Prostate gland (tissue), 2 donors: ENCODE results near the gene PLCG1. TPM values are rescaled to one million over a fixed set of nuclear protein-coding genes. Genes with fewer than 3 reads are reported as not detected.

Experiments
- DNase-seq: peaks from one replicate; pipeline ENCODE4 v3.0.0-alpha.2; 2019; ENCODE audit warnings: low spot score
- H3K27ac ChIP-seq, 2 donors: fragments of 200-600 bp; sonication (generic); 2 replicates each; pipeline ENCODE4 v1.5.1; 2017 to 2019
- H3K27me3 ChIP-seq: fragments of 200-600 bp; sonication (generic); replicated peaks from 2 replicates; pipeline ENCODE4 v1.5.1; 2019; ENCODE audit not compliant: insufficient read depth
- H3K36me3 ChIP-seq, 2 donors: fragments of 200-600 bp; sonication (generic); 1 replicate in 1 of 2; 2 replicates in 1 of 2; pipeline versions ENCODE4 v1.5.1 to v1.8.1; 2017 to 2019
- H3K4me1 ChIP-seq: fragments of 200-600 bp; sonication (generic); replicated peaks from 2 replicates; pipeline ENCODE4 v1.5.1; 2019
- H3K4me3 ChIP-seq, 2 donors: fragments of 200-600 bp; sonication (generic); 2 replicates each; pipeline ENCODE4 v1.5.1; 2017 to 2019
- H3K9me3 ChIP-seq: fragments of 200-600 bp; sonication (generic); 2 replicates; pipeline ENCODE4 v1.5.1; 2017
- POLR2A ChIP-seq: fragments of 450-650 bp; IDR thresholded peaks from one replicate; pipeline ENCODE4 v1.6.1; 2016; ENCODE audit warnings: antibody characterized with exemption, mild to moderate bottlenecking
- POLR2AphosphoS5 ChIP-seq: sonication (generic); formaldehyde crosslinking; IDR thresholded peaks from one replicate; pipeline ENCODE4 v1.6.1; 2017; ENCODE audit warnings: antibody characterized with exemption
- WGBS: methylation state at CpG from one replicate; pipeline ENCODE4 v1.1.5; 2018; 5-methylcytosine and 5-hydroxymethylcytosine counted together
- intact Hi-C: fragments of 100-400 bp; cut with DNase I; formaldehyde crosslinking; loops from one replicate; pipeline ENCODE4 v1.14.2; 2022
- total RNA-seq, 2 donors: library from RNA; depleted of rRNA; stranded (reverse); fragments of >200 nt; gene quantifications; one replicate each; pipeline ENCODE4 v1.1.0, GENCODE V29; 2016
- TF ChIP-seq, protein P1 (sequence below), 4 experiments: fragments of 200-600 bp in 2 of 4; fragments of 450-650 bp in 2 of 4; sonication (generic) in 2 of 4; IDR thresholded peaks; 1 replicate in 3 of 4; 2 replicates in 1 of 4; pipeline ENCODE4 v1.5.1; 2016 to 2019; ENCODE audit warnings: antibody characterized with exemption in 4 of 4, mild to moderate bottlenecking in 2 of 4, moderate library complexity in 2 of 4

PLCG1 gene
- total RNA-seq, 2 donors from 2014 or later, result 67.9 to 129 TPM

GRCh38 chr20:41203660-41204059 lies 66.3 kb downstream of the PLCG1 start:
- WGBS, result 94% methylated on average over 9 of the region's 9 CpGs
- H3K27me3 ChIP-seq, result no peaks in the 10 kb centered on the region
- no peak for TF ChIP-seq POLR2AphosphoS5
- TF ChIP-seq, protein P1, sequence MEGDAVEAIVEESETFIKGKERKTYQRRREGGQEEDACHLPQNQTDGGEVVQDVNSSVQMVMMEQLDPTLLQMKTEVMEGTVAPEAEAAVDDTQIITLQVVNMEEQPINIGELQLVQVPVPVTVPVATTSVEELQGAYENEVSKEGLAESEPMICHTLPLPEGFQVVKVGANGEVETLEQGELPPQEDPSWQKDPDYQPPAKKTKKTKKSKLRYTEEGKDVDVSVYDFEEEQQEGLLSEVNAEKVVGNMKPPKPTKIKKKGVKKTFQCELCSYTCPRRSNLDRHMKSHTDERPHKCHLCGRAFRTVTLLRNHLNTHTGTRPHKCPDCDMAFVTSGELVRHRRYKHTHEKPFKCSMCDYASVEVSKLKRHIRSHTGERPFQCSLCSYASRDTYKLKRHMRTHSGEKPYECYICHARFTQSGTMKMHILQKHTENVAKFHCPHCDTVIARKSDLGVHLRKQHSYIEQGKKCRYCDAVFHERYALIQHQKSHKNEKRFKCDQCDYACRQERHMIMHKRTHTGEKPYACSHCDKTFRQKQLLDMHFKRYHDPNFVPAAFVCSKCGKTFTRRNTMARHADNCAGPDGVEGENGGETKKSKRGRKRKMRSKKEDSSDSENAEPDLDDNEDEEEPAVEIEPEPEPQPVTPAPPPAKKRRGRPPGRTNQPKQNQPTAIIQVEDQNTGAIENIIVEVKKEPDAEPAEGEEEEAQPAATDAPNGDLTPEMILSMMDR (IDR thresholded peaks at IDR 0.05), result no peak
- TF ChIP-seq POLR2A, result no peak
- no peak for DNase-seq
- no peaks in the 10 kb centered on the region for H3K9me3 ChIP-seq
- no peak overlapping the region for H3K4me3 ChIP-seq
- H3K36me3 ChIP-seq, result no peaks in the 10 kb centered on the region
- H3K27ac ChIP-seq, result no peak overlapping the region
- intact Hi-C loops, result no loop called here
- H3K4me1 ChIP-seq, result no peaks in the 10 kb centered on the region

DNA sequence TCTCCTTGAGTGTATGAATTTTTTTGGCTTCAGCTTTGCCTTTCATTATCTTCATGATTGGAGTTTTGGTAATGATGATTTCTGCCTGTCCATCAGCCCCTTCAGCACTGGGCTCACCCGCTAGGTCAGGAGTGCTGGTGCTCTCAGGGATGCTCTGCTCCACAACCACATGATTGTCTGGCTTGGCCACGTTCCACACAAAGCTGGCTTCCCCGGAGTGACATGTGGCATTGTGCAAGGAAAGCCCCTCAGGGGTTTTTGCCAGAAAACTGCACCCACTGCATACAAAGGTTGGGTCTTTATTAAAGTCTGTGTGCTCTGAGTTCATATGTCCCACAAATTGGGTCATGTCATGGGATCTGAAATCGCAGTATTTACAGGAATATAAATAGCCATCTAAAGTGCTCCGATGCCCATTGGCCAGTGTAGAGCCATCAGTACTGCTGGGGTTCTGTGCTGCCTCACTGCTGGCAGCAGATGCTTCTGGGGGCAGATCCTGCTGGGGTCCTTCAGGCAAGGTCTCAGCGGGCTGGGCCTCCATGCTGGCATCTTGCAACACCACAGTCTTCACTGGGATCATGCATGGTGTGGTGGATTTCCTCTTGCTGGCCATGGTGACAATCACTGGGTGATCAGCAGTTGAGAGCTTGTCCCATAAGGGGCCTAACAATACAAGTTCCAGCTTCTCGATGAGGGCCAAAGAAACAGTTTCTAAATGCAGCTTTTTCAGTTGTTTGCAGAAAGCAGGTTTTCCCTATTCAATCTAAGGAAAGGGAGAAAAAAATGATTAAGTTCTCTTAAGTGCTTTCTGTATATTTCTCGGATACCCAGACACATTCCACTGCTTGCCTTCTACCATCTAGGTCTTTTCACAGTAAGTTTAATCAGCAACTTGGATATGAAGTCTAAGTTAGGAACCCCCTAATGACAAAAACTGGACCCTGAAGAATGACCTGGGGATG lies 67.2 kb downstream of the PLCG1 start:
- DNase-seq, result no peak
- Histone ChIP-seq H3K27ac (no peak overlapping the region), H3K9me3 (no peaks in the 10 kb centered on the region), H3K4me1 (no peaks in the 10 kb centered on the region), H3K27me3 (no peaks in the 10 kb centered on the region), H3K36me3 (no peaks in the 10 kb centered on the region), H3K4me3 (no peak overlapping the region)
- 93% methylated on average over 8 of the region's 8 CpGs for WGBS
- TF ChIP-seq POLR2AphosphoS5 (no peak), POLR2A (no peak)
- TF ChIP-seq, protein P1 (IDR thresholded peaks at IDR 0.05), result no peak
- intact Hi-C loops, result no loop called here

- WGBS, result 74% methylated on average over 11 of the region's 11 CpGs
- intact Hi-C loops, result no loop called here
- no peak overlapping the region for H3K27ac ChIP-seq
Observed at GRCh38 chr20:41205313-41205712, 68.0 kb downstream of the PLCG1 start.

DNA sequence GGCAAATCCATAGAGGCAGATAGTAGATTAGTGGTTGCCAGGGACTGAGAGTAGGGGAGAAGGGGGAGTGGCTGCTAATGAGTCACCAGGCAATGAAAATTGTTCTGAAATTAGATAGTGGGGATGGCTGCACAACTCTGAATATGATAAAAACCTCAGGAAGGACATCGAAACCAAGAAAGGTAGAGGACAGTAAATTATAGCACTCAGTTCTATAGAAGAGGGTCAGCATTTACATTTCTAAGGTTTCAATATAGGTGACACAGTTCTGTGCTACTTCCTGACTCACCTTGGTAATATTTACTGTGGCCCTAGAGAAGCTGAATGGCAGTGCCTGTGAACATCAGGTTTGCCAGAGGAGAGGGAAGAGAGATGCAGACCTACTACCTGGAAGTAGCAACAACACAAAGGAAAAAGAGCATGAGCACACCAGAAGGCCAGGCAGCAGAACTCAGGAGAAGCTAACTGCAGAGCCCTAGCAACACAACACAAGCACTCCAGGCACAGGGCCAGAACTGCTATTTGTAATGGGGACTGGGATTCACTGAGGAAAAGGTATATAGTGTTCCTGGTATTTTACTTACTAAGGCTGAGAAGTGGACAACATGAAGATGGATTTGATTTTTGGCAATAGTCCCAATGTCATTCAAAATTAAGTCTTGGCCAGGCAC lies 75.9 kb downstream of the PLCG1 start:
- Histone ChIP-seq H3K36me3 (no peaks in the 10 kb centered on the region), H3K4me1 (no peaks in the 10 kb centered on the region), H3K27me3 (no peaks in the 10 kb centered on the region), H3K27ac (no peak overlapping the region), H3K9me3 (no peaks in the 10 kb centered on the region), H3K4me3 (no peak overlapping the region)
- TF ChIP-seq POLR2A (no peak), POLR2AphosphoS5 (no peak)
- TF ChIP-seq, protein P1 (IDR thresholded peaks at IDR 0.05), result no peak
- intact Hi-C loops, result no loop called here
- 35% methylated on average over 1 of the region's 1 CpG for WGBS
- no peak for DNase-seq

More at GRCh38 chr20:41205313-41205712, 68.0 kb downstream of the PLCG1 start:
- DNase-seq, result no peak
- Histone ChIP-seq H3K27me3 (no peaks in the 10 kb centered on the region), H3K4me1 (no peaks in the 10 kb centered on the region), H3K36me3 (no peaks in the 10 kb centered on the region), H3K9me3 (no peaks in the 10 kb centered on the region), H3K4me3 (no peak overlapping the region)
- TF ChIP-seq, protein P1 (IDR thresholded peaks at IDR 0.05), result no peak
- TF ChIP-seq POLR2A, result no peak
- no peak for TF ChIP-seq POLR2AphosphoS5
